GM12878 (cell line): ENCODE data around the gene TBRG4.

Experiments
- CTCF ChIP-seq, 3 experiments: IDR thresholded peaks in 2 of 3; conservative IDR thresholded peaks in 1 of 3; 2 replicates each; pipeline ENCODE4 v1.5.1; 2011; ENCODE audit warnings: low read depth in 3 of 3, low read length in 3 of 3, mild to moderate bottlenecking in 3 of 3, control low read depth in 2 of 3, moderate library complexity in 2 of 3, inconsistent platforms in 1 of 3, mixed read lengths in 1 of 3; ENCODE audit not compliant: control insufficient read depth in 2 of 3, insufficient read depth in 1 of 3; ENCODE audit errors: extremely low read depth in 1 of 3
- EP300 ChIP-seq, 2 experiments: fragments of 150-350 bp in 1 of 2; IDR thresholded peaks; 2 replicates each; pipeline ENCODE4 v1.6.1; 2011 to 2012; ENCODE audit warnings: low read depth in 2 of 2, low read length in 2 of 2, borderline replicate concordance in 1 of 2, improper control_type of control experiment in 1 of 2, inconsistent platforms in 1 of 2; ENCODE audit not compliant: control insufficient read depth in 1 of 2
- EZH2 ChIP-seq: IDR thresholded peaks from 2 replicates; pipeline ENCODE4 v1.6.1; 2012; ENCODE audit warnings: low read depth, mild to moderate bottlenecking, control low read depth, inconsistent platforms, low read length, borderline replicate concordance; ENCODE audit not compliant: control insufficient read depth
- SKIL ChIP-seq: fragments of 450-650 bp; IDR thresholded peaks from 2 replicates; pipeline ENCODE4 v1.6.1; 2017; ENCODE audit warnings: mild to moderate bottlenecking, low read depth, inconsistent platforms; ENCODE audit not compliant: poor library complexity, severe bottlenecking
- SUZ12 ChIP-seq: fragments of 200-600 bp; sonication (generic); IDR thresholded peaks from one replicate; pipeline ENCODE4 v1.6.1; 2018; ENCODE audit warnings: antibody characterized with exemption, mild to moderate bottlenecking; ENCODE audit not compliant: unreplicated experiment
- TAF1 ChIP-seq: IDR thresholded peaks from 2 replicates; pipeline ENCODE4 v1.6.1; 2011; ENCODE audit warnings: mild to moderate bottlenecking, low read depth, low read length, borderline replicate concordance

- TF ChIP-seq TAF1 = no peak
- no peak for TF ChIP-seq SUZ12
- TF ChIP-seq EZH2 = no peak
- no peak for TF ChIP-seq CTCF (IDR thresholded peaks at IDR 0.05 in 2 of 3, conservative IDR thresholded peaks at IDR 0.05 in 1 of 3; ENCODE audit: control insufficient read depth in 2 of 3, extremely low read depth in 1 of 3, insufficient read depth in 1 of 3, low read depth in 3 of 3, low read length in 3 of 3)
- TF ChIP-seq SKIL = no peak
- TF ChIP-seq EP300 (IDR thresholded peaks at IDR 0.05; ENCODE audit: borderline replicate concordance in 1 of 2, control insufficient read depth in 1 of 2, low read depth in 2 of 2, low read length in 2 of 2) = no peak
Observed at GRCh38 chr7:45140827-45141226, 29.3 kb upstream of the TBRG4 start.
